CD4-positive, alpha-beta T cell treated with Interleukin-6 for 4 hours (primary cell): Measurements from ENCODE around the gene FAM193A.
A peak's percentile ranks its signal among the peaks of the same experiment; 100 is the strongest.
"Not testable (repeated sequence)": the region's sequence is repeated elsewhere in the genome, so short reads cannot be mapped to it uniquely, and the experiment has no call there.

Experiments used
- DNase-seq: peaks from one replicate; pipeline ENCODE4 v3.0.0-alpha.2; 2020; ENCODE audit warnings: mixed read lengths

FAM193A gene

DNA sequence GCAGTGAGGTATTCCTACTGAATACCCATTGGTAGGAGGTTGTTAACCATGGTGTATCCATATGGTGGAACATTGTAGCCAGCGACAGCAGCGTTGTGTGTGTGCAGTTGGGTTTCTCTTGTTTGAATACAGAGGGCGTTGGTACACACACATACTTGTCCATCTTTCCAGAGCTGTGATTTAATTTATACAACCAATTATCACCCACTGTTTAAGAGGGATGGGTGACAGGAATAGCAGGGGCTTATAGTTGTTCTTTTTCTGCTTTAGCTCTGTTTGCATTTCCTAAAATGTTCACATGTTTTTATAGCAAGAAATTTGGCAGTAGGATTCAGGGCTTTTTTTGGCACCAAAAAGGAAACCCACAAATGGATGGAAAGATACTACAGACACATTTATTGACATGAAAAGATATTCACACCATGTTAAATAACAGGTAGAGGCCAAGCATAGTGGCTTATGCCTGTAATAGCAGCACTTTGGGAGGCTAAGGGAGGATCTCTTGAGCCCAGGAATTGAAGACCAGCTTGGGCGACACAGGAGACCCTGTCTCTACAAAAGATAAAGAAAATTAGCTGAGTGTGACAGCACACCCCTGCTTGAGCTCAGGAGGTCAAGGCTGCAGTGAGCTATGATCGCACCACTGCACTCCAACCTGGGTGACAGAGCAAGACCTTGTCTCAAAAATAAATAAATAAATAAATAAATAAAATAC lies 159.1 kb downstream of the FAM193A start:
- DNase-seq: no peak

DNA sequence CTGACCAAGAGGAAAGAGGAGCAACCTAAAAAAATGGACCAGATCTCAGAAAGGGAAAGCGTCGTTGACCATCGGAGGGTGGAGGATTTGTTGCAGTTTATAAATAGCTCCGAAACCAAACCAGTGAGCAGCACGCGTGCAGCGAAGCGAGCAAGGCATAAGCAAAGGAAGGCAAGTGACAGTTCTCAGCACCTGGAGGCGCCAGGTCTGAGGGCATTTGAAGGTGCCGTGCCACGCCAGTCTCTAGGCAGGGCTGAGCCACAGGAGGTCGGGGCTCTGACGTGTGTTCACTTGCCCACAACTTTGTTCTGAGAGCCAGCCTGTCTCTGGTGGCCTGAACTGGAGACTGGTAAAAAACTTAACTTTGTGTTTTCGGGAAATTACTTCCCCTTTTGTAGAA lies 160.0 kb downstream of the FAM193A start:
- DNase-seq: no peak

DNA sequence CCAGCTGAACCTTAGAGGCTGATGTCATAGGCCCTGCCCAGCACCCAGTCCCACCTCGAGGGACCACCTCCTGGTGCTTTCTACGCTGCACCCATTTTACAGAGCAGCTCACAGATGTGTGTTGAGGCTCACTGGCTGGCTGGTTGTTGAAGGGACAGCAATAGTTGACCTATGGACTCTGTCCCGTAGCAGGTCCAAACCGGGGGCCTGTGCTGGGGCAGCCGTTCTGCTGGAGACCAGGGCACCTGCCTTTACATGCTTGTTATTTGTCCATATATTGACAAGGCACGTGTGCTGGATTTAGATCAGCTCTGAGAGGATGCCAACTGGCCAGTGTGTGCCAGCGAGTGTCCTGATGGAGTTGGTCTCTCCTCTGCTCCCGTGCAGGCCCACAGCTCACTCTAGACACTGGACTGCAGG lies 161.6 kb downstream of the FAM193A start:
- DNase-seq: no peak

DNA sequence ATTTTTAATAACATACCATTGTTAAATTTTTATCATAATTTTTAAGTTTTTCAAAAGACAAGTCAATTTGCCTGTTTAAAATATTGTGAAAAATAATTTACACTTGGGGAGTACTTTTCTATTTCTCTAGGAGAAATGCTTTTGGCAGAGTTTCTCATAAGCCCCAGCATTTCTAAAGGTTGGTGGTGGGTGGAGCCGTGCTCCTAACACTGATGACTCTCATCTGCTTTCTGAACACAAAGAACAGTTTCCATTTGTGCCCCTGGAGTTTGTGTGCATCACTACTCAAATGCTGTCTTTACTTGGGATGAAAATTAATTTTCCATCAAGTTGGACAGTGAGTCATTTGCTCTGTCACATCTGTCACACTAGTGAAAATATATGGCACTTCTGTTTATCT lies 162.1 kb downstream of the FAM193A start:
- DNase-seq: no peak

DNA sequence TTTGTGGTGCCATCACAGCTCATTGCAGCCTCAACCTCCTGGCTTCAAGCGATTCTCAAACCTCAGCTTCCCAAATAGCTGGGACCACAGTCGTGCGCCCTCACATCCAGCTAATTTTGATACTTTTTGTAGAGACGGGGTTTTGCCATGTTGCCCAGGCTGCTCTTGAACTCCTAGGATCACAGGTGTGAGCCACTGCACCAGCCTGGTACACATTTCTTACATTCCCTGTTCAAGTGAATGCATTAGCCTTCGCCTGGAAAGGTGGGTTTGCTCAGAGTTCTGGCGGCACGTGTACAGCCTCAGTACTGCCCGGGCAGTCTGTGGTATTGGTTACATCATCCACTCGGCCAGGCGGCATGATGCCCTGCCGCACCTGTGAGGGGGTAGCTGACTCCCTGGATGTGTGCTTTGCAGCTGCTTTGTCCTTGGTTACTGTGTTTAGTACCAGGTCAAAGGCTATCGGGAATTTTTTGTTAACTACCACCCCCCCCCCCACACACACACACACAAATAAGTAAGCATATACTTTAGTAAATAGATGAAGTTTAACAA lies 162.6 kb downstream of the FAM193A start:
- DNase-seq: no peak

DNA sequence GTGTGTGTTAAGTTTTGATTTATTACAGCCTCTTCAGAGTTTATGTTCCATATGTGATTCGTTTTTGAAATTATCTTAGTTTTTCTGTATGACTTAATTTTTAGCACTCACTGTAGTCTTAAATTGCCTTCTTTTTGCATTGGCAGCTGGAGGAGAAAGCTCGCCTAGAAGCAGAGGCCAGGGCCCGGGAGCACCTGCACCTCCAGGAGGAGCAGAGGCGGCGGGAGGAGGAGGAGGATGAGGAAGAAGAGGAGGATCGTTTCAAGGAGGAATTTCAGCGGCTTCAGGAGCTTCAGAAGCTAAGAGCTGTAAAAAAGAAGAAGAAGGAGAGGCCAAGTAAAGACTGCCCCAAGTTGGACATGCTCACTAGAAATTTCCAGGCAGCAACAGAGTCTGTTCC lies 163.1 kb downstream of the FAM193A start:
- no peak for DNase-seq

DNA sequence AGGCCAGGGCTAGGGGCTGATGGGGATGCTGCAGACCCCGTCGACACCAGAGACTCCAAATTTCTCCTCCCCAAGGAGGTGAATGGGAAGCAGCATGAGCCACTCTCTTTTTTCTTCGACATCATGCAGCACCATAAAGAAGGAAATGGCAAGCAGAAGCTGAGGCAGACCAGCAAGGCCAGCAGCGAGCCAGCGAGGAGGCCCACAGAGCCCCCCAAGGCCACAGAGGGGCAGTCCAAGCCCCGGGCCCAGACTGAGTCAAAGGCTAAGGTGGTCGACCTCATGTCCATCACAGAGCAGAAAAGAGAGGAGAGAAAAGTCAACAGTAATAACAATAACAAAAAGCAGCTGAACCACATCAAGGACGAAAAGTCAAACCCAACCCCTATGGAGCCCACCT lies 163.6 kb downstream of the FAM193A start:
- DNase-seq: no peak

DNA sequence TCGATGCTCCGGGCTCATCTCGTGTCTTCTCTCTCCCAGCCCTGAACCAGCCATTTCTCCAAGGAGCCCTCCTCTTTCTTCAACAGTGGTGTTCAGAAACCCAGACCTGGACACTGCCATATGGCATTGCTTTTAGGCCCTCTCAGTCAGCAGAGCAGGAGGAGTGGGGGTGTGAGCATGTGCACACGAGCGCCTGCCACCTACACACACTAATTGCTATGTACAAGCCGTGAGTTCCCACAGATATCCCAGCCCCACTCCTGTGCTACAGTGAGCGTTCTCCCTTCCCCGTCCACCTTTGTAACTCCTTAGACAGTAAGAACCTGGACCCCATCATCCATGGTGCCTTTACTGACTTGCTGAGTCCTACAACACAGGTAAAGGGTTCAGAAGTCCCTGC lies 165.9 kb downstream of the FAM193A start:
- DNase-seq: no peak

DNA sequence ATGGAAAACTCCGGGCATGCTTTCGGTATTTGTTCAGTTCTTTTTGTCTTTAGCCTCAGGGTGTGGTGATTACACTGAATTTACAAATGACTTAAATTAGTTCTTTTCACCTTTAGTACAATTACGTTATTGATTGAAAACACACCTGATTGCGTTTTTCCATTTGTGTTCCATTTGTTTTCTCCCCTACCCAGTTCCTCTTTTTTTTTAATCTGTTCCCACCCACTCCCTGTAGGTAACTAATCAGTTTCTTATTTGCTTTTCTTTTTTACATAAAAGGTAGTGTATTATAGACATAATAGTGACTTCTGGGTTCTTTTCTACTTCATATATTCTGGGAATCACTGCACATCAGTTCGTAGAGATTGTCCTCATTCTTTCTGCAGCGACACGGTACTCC lies 166.3 kb downstream of the FAM193A start:
- no peak for DNase-seq

DNA sequence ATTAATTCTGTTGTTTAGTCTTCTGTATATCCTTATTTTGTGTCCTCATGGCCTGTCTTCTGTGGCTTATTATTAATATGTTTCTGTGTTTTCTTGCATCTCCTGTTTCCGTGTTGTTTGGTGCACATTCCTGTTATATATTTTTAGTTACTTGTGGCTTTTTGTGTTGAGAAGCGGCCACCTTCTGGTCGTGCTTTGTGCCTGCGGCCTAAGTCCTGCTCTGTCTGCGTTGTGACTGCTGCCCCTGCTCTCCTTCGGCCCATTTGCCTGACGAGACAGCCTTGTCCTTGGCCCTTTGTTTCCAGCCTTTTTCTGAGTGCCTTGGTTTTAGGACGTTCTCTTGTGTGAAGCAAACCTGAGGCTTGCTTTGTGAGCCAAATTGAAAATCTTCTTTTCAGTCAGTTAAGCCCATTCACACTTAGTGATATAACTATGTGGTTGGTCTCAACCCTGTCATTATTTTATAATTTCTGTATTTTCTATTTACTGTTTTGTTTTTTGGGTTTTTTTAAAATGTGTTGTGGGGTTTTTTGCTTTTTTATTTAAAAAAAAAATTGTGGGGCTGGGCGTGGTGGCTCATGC lies 175.9 kb downstream of the FAM193A start:
- no peak for DNase-seq

DNA sequence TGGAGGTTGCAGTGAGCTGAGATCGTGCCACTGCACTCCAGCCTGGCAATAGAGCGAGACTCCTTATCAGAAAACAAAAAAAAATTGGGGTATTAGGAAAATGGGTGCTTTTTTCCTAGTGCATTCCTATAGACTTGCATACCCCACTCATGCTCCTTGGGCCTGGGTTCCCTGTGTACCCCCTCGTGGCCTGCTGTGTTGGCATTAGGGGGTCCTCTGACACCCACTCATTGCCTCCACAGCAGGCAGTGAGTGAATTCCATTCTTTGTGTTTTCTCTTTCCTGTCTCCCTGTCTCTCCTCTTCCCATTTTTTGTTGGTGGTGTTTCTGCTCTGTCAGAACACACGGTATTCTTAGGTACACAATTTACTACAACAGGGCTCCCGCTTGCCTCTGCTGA lies 176.9 kb downstream of the FAM193A start:
- DNase-seq: no peak

DNA sequence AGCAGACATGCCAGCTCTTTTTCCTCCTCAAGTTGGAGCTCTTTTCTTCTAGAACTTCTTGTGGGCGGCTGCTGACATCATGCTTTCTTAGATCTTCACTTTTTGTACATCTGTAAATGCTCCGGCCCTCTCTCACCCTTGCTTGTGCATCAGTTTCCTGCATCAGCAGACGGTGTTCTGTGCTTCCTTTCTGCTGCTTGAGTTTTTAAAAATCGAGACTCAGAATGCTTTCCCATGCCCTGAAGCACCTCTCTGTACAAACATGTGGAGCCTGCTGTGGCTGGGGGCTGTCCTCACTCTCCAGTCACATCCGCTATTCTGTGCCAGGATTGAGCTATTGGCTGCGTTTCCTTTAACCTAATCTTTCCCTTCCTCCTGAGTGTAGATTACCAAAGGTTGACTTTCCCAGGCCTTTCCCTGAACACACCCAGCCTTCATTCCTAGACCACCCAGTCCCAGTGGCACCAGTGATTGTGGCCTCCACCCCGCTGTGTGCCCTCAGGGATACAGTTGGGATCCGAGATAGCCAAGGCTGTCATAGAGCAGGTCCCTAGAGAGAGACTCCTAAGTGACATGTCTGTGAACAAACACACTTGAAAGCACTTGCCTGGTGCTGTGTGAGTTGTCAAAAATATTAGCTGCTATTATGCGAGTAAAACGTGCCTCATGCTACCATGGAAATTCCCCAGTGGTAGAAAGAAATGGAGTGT lies 177.8 kb downstream of the FAM193A start:
- peak; percentile 68 for DNase-seq

DNA sequence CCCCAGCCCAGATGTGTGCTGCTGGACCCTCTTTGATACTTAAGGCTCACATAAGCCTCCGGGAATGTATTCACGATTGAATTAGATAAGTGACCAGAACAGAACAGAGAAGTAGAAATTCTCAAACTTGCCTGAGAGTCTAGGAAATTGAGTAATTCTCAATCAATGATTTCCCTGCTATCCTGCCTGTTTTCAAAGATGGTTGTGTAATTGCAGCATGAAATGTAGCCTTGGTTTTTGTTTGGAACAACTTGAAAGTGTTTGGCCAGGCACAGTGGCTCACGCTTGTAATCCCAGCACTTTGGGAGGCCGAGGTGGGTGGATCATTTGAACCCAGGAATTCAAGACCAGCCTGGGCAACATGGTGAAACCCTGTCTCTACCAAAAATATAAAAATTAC lies 178.5 kb downstream of the FAM193A start:
- DNase-seq: no peak

DNA sequence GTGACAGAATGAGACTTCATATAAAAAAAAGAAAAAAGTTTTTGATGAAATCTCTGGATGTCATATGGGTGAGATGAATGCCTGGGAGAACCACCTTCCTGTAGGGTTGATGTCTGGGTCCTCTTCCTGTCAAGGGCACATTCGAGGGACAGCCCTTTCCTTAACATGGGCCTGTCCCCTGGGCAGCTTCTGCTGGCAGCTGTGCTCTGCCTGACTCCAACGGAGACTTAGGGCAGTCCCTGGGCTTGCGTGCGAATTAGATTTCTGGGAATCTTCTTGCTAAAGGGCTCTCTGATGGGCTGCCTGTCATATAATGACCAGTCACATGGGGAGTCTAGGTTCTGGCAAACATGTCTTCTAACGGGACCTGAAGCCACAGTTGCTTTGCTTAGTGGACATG lies 179.0 kb downstream of the FAM193A start:
- no peak for DNase-seq

DNA sequence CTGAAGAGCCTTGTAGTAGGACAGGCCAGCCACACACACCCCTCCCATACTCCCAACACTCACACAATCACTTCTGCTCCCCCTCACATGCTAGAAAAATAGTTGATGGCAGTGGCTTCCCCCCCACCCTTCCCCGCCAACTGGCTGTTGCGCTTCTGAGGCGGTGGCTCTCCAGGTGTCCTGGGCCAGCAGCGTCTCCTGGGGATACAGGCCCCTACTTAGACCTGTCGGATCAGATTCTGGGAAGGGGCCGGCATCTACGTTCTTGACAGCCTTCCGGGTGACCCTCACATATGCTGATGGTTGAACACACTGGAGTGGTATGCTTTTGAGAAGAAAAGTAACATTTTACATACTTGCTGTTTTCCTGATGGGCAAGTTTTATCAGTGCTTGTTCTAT lies 179.8 kb downstream of the FAM193A start:
- no peak for DNase-seq

DNA sequence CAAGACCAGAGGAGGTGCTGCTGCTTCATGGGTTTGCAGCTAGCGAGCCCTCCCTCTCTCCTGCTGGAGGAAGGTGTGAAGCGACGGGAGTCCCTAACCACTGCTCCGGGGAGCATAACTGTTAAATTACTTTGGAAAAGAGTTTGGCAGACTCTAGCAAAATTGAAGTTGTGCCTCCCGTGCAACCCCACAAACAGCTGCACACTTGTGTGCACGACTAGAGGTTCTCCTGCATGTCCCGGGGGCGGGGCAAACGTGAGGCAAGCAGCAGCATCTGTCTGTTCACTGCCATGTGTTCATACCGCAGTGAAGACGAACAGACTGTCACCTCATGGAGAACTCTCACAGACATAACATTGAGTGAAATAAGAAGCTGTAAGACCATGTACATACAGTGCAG lies 185.1 kb downstream of the FAM193A start:
- no peak for DNase-seq

DNA sequence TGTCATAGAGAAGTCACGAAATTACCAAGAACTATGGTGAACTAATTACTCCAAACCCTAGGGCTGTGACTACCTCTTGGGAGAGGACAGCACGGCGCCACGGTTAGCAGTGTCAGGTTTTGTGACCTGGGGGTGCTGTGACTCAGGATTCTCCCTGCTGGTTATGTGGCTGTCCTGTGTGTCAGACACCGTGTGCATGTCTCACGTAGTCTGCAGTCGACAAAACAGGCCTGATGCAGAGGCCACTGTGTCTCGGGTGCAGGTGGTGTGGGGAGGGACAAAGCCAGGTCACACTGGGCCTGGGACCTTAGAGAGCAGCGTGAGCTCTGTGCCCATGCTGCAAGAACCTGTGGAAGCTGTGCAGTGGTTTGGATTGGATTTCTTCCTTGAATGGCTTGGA lies 185.6 kb downstream of the FAM193A start:
- no peak for DNase-seq

DNA sequence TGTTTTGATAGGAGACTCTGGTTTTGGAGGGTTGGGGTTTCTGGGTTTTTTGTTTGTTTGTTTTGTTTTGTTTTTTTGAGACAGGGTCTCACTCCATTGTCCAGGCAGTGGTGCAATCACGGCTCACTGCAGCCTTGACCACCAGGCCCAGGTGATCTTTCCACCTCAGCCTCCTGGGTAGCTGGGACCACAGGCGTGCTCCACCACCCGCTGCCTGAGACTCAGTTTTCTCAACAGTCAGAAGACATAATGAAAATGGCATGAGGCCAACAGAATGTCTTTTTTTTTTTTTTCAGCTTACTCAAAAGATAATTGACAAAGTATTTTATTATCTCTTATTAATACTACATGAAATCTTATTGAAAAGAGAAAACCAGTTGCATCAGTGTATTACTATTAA lies 187.3 kb downstream of the FAM193A start:
- DNase-seq: no peak

DNA sequence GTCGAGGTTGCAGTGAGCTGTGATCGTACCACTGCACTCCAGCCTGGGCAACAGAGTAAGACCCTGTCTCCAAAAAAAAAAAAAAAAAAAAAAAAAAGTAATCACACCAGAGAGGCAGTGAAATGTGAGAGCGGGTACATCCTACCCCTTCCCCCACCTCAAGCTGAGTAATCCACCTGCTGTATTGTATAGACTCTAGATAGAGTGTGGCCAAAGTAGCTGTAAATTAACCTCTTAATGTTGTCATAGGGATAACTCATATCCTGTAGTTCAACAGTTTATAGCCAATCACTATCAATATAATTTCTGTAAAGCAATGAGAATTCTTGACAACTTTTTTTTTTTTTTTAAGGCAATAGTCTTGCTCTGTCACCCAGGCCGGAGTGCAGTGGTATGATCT lies 188.9 kb downstream of the FAM193A start:
- DNase-seq: no peak

DNA sequence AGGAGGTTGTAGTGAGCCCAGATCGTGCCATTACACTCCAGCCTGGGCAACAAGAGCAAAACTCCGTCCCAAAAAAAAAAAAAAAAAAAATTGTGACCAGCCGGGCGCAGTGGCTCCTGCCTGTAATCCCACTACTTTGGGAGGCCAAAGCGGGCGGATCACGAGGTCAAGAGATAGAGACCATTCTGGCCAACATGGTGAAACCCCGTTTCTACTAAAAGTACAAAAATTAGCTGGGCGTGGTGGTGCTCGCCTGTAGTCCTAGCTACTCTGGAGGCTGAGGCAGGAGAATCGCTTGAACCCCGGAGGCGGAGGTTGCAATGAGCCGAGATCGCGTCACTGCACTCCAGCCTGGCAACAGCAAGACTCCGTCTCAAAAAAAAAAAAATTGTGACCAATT lies 190.4 kb downstream of the FAM193A start:
- not testable (repeated sequence) for DNase-seq

DNA sequence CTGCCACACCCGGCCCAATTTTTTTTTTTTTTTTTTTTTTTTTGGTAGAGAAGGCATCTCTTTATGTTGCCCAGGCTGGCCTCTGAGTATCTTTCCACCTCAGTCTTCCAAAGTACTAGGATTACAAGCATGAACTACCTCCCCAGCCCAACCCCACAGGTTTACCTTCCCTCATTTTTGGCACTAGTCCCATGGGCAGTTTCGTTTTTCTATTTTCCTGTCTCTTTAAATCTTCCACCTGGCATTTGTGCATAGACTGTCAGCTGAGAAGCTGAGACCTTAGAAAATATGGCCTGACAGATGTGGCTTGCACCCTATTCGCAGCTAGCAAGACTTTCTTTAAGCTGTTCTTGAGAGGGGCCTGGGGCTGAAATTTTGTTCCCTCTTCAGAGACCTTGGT lies 191.8 kb downstream of the FAM193A start:
- DNase-seq: no peak

DNA sequence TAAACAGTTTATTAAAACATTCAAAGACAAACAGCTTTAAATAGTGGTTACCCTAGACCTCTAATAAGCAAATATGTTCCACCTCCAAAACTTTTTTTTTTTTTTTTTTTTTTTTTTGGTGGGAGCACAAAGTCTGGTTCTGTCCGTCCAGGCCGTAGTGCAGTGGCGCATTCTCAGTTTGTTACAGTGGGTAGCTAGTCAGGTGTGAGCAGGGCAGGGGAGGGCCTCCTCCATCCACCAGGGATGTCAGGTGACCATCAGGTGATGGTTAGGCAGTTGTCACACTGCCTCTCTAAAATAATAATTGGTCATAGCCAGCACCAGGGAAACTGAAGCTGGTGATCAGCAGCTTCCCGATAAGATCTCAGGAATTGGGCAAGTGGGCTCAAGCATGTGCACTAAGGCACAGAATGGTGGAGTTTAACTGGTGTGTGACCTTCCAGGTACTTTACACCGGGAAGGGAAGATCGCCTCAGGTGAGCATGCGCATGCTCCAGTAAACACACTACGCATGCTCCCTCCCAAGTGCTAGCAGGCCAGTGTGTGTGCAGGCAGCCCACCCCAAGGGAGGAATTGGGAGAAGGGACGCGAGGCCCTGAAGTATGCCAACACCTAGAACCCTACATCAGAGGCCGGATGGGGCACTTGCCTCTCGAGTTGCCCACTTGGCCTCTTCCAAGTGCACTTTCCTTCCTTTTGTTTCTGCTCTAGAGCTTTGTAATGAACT lies 192.5 kb downstream of the FAM193A start:
- DNase-seq: no peak

DNA sequence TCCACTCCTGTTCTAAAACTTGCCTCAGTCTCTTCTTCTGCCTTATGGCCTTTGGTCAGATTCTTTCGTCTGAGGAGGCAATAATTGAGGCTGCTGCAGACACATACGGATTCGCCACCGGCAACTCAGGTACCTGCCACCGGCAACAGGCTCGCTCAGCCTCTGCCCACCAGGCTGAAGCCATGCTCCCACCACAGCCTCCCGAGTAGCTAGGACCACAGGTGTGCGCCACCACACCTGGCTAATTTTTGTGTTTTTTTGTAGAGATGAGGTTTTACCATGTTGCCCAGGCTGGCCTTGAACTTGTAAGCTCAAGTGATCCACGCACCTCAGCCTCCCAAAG lies 193.1 kb downstream of the FAM193A start:
- DNase-seq: no peak

DNA sequence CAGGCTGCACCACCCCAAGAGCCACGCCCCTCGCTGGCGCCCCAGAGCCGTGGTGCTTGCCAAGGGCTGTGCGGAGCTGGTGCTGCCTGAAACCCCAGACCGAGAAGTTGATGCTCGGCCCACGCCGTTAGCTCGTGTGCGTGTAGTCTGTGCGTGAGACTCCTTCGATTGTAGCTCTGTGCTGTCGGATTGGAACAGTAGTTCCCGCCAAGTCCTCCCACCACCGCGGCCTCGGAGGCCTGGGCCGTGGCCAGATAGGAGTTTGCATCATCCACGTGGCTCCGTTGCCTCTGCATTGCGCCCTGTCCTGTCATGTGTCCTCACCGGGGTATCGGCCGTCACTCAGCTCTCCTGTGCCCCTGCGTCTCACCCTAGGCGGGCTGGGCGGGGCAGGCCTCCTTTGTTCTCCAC lies 195.5 kb downstream of the FAM193A start:
- no peak for DNase-seq
